Measurements from ENCODE around the gene CCDC106. TPM values are rescaled to one million over a fixed set of nuclear protein-coding genes. Genes with fewer than 3 reads are reported as not detected.

The CCDC106 gene
- total RNA-seq, 2 experiments from 2014 or later, result 29.0 to 30.1 TPM

DNA sequence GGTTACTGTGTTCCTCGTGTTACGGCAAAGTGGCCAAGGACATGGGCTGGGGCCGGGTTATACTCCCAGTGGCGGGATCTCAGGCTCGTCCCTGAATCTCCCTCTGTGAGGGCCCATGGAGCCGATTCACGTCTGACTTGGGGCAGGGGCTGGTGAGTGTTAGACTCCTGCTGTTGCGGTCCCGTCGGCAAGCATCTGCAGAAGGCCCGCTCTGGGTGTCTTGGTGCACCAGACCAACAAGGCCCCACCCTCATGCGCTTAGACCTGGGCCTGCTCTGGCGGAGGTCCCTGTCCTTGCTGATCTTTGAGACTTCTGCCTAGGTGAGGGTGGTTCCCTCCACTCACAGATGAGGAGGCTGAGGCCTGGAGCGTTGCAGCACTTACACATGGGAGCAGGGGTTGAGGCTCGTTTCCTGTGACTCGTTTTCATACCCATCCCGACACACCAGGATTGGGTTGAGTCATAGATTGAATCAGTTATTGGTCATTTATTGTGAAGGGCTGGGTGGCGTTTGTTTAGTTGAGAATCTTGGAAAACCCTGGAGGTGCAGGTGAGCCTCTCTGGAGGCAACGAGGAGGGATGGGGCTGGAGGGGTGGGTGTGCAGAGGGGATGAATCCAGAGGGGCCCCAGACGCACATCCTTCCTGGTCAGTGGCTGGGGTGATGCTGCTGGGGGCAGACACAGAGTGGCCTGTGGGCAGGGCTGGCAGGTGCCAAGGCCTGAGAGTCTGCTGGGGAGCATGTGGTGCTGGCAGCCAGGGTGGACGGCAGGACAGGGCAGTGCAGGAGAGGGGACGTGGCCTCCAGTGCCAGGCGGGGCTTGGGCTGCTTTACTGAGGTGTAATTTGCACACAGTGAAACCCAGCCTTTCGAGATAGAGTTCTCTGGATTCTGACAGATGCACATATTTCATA, 31.6 kb downstream of the CCDC106 start:
- Histone ChIP-seq H4K20me1 (ENCODE audit: insufficient read depth, low read length) (no peaks in the 10 kb centered on the region; the same call in 1 of the 2 replicates), H3K4me3 (ENCODE audit: low read depth, low read length, poor library complexity, severe bottlenecking) (peak overlapping the region; percentile 95), H3K79me2 (ENCODE audit: insufficient read depth, low read depth, low read length) (peaks cover 85% of the 10 kb centered on the region), H3K27ac (ENCODE audit: low read depth, low read length, poor library complexity, severe bottlenecking) (peak overlapping the region; percentile 97), H2AFZ (ENCODE audit: low read length) (no peak overlapping the region), H3K9me3 (ENCODE audit: low read length) (no peaks in the 10 kb centered on the region), H3K36me3 (ENCODE audit: insufficient read depth, low read length) (peaks cover 83% of the 10 kb centered on the region), H3K4me1 (ENCODE audit: insufficient read depth, low read length, poor library complexity, severe bottlenecking) (peaks cover 43% of the 10 kb centered on the region), H3K9me2 (ENCODE audit: insufficient read depth, low read length) (no peaks in the 10 kb centered on the region), H3K4me2 (ENCODE audit: low read length) (peak overlapping the region; percentile 92)
- CTCF ChIA-PET (ENCODE audit: unreplicated experiment), result no interaction called here
- intact Hi-C loops (cut with micrococcal nuclease; ENCODE audit: unreplicated experiment), result loop anchor here (2.0 to 5.0 kb wide), 3 partner anchors 25 to 153 kb away; partner anchors contain the start of genes NLRP11 and U2AF2
- BruUV-seq (replicated peaks), result no TSS peak
- POLR2A ChIA-PET, result no interaction called here
- no peak for DNase-seq (ENCODE audit: low spot score)
- TF ChIP-seq, protein P1, sequence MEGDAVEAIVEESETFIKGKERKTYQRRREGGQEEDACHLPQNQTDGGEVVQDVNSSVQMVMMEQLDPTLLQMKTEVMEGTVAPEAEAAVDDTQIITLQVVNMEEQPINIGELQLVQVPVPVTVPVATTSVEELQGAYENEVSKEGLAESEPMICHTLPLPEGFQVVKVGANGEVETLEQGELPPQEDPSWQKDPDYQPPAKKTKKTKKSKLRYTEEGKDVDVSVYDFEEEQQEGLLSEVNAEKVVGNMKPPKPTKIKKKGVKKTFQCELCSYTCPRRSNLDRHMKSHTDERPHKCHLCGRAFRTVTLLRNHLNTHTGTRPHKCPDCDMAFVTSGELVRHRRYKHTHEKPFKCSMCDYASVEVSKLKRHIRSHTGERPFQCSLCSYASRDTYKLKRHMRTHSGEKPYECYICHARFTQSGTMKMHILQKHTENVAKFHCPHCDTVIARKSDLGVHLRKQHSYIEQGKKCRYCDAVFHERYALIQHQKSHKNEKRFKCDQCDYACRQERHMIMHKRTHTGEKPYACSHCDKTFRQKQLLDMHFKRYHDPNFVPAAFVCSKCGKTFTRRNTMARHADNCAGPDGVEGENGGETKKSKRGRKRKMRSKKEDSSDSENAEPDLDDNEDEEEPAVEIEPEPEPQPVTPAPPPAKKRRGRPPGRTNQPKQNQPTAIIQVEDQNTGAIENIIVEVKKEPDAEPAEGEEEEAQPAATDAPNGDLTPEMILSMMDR (conservative IDR thresholded peaks at IDR 0.05; ENCODE audit: low read length), result no peak
- TF ChIP-seq EZH2phosphoT487 (IDR thresholded peaks at IDR 0.05; ENCODE audit: borderline replicate concordance, low read depth, low read length), result no peak

DNA sequence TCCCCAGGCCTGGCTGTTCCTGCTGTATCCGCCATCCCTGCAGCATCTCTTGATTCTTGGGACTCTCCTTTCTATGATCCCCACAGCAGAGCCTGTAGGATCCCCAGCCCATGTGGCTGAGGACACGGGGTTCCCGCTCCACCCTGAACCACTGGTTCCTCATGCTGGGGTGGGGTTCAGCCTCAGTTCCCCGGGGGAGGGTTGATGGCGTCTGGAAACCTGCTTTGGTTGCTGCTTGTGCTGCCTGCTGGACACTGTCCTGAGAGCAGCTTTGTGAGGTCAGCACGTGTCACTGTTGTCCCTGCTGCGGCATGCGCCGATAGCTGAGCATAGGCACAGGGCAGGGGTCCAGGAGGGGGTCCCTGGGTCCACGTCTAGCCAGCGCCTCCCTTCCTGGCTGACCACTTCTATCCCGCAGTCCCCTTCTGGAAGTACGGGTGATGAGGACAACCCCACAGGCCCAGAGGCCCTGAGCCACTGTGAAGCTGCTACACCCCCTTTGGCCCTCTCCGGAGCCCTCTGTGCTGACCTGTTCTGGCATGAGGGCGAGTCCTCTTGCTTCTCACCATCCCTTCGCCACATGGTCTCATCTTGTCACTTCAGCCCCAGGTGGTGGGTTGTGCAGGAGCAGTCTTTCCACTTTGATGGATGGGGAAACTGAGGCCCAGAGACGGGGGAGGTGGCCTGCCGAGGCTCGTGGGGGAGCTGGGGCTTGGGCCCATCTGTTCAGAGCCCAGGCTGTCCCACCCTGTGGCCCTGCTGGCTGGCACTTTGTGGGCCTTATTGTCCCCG, 32.5 kb downstream of the CCDC106 start:
- no peaks in the 10 kb centered on the region for H3K9me2 ChIP-seq (ENCODE audit: insufficient read depth, low read length)
- DNase-seq (ENCODE audit: low spot score), result no peak
- H3K36me3 ChIP-seq (ENCODE audit: insufficient read depth, low read length), result peaks cover 87% of the 10 kb centered on the region
- H3K4me2 ChIP-seq (ENCODE audit: low read length), result no peak overlapping the region
- BruUV-seq (replicated peaks), result no TSS peak
- POLR2A ChIA-PET, result interaction anchor here (0.6 kb wide), 1 partner anchor 50 kb away, joined by 3 read pairs; no protein-coding TSS in a partner anchor
- intact Hi-C loops (cut with micrococcal nuclease; ENCODE audit: unreplicated experiment), result no loop called here
- TF ChIP-seq EZH2phosphoT487 (IDR thresholded peaks at IDR 0.05; ENCODE audit: borderline replicate concordance, low read depth, low read length), result no peak
- TF ChIP-seq, protein P1 (conservative IDR thresholded peaks at IDR 0.05; ENCODE audit: low read length), result no peak
- peak overlapping the region; percentile 97 for H3K27ac ChIP-seq (ENCODE audit: low read depth, low read length, poor library complexity, severe bottlenecking)
- no peaks in the 10 kb centered on the region for H3K9me3 ChIP-seq (ENCODE audit: low read length)
- no peak overlapping the region for H3K4me3 ChIP-seq (ENCODE audit: low read depth, low read length, poor library complexity, severe bottlenecking)
- H3K4me1 ChIP-seq (ENCODE audit: insufficient read depth, low read length, poor library complexity, severe bottlenecking), result peaks cover 42% of the 10 kb centered on the region
- H2AFZ ChIP-seq (ENCODE audit: low read length), result no peak overlapping the region
- no peaks in the 10 kb centered on the region; the same call in 1 of the 2 replicates for H4K20me1 ChIP-seq (ENCODE audit: insufficient read depth, low read length)
- CTCF ChIA-PET (ENCODE audit: unreplicated experiment), result no interaction called here
- H3K79me2 ChIP-seq (ENCODE audit: insufficient read depth, low read depth, low read length), result peaks cover 84% of the 10 kb centered on the region

Measured in OCI-LY7 (cell line).